Daoy (cell line): ENCODE data around the gene PCDH1. TPM values are rescaled to one million over a fixed set of nuclear protein-coding genes. Genes with fewer than 3 reads are reported as not detected.
A peak's percentile ranks its signal among the peaks of the same experiment; 100 is the strongest.

Experiments used
- DNase-seq: peaks from one replicate; pipeline ENCODE4 v3.0.0-alpha.2; 2015; ENCODE audit warnings: low read depth
- total RNA-seq: library from RNA; depleted of rRNA; stranded (reverse); fragments of >200 nt; shearing (Covaris generic); gene quantifications from 2 replicates; pipeline ENCODE4 v1.2.3, GENCODE V29; 2014

The PCDH1 gene
- total RNA-seq, 1 experiment from 2014 or later = 2.7 TPM

- DNase-seq = no peak
Measured at GRCh38 chr5:141853895-141854626, 24.1 kb downstream of the PCDH1 start.

GRCh38 chr5:141852448-141852847, 25.8 kb downstream of the PCDH1 start:
- no peak for DNase-seq

GRCh38 chr5:141851195-141851874, 26.9 kb downstream of the PCDH1 start:
- DNase-seq = no peak

- no peak for DNase-seq
Measured at GRCh38 chr5:141850786-141851185, 27.4 kb downstream of the PCDH1 start.

- peak; percentile 56 for DNase-seq
Measured at GRCh38 chr5:141850244-141850768, 27.9 kb downstream of the PCDH1 start.

GRCh38 chr5:141849415-141850243, 28.6 kb downstream of the PCDH1 start:
- DNase-seq = peak; percentile 85

GRCh38 chr5:141848744-141849414, 29.3 kb downstream of the PCDH1 start:
- DNase-seq = peak; percentile 91

GRCh38 chr5:141846031-141846430, 32.2 kb downstream of the PCDH1 start:
- peak; percentile 62 for DNase-seq

- peak; percentile 44 for DNase-seq
Measured at GRCh38 chr5:141845371-141845851, 32.8 kb downstream of the PCDH1 start.

- DNase-seq = no peak
Measured at GRCh38 chr5:141844414-141845097, 33.7 kb downstream of the PCDH1 start.

GRCh38 chr5:141843156-141843927, 34.9 kb downstream of the PCDH1 start:
- peak; percentile 35 for DNase-seq

GRCh38 chr5:141841378-141842180, 36.6 kb downstream of the PCDH1 start:
- DNase-seq = no peak

- no peak for DNase-seq
Measured at GRCh38 chr5:141840826-141841360, 37.3 kb downstream of the PCDH1 start.

- DNase-seq = no peak
Measured at GRCh38 chr5:141840280-141840812, 37.9 kb downstream of the PCDH1 start.

GRCh38 chr5:141839015-141839513, 39.1 kb downstream of the PCDH1 start:
- no peak for DNase-seq

- no peak for DNase-seq
Measured at GRCh38 chr5:141838326-141839014, 39.7 kb downstream of the PCDH1 start.

- DNase-seq = no peak
Measured at GRCh38 chr5:141835928-141836670, 42.1 kb downstream of the PCDH1 start.
